ENCODE measurements around the gene ALLC. TPM values are rescaled to one million over a fixed set of nuclear protein-coding genes. Genes with fewer than 3 reads are reported as not detected.

ALLC gene
- total RNA-seq, 3 donors from 2014 or later: not detected

- H3K36me3 ChIP-seq (ENCODE audit: low read depth): no peaks in the 10 kb centered on the region
- no peak for TF ChIP-seq CTCF (IDR thresholded peaks at IDR 0.05)
- H3K9me3 ChIP-seq: no peaks in the 10 kb centered on the region
- H3K4me3 ChIP-seq: no peak overlapping the region
- intact Hi-C loops (cut with DNase I, micrococcal nuclease): no loop called here
- no peak for ATAC-seq
- no peaks in the 10 kb centered on the region for H3K4me1 ChIP-seq (ENCODE audit: low read depth)
- no peak for DNase-seq
These were observed 12.1 kb upstream of the ALLC start for GRCh38 chr2:3645745-3646389.

GRCh38 chr2:3646446-3646845 lies 11.6 kb upstream of the ALLC start:
- no peak overlapping the region for H3K4me3 ChIP-seq
- H3K4me1 ChIP-seq (ENCODE audit: low read depth): peaks cover 1% of the 10 kb centered on the region
- no peak for TF ChIP-seq CTCF (IDR thresholded peaks at IDR 0.05)
- no peaks in the 10 kb centered on the region for H3K36me3 ChIP-seq (ENCODE audit: low read depth)
- no peaks in the 10 kb centered on the region for H3K9me3 ChIP-seq
- ATAC-seq: no peak
- no peak for DNase-seq
- intact Hi-C loops (cut with DNase I, micrococcal nuclease): no loop called here

GRCh38 chr2:3647246-3647645 lies 10.8 kb upstream of the ALLC start:
- ATAC-seq (no peak), DNase-seq (no peak)
- TF ChIP-seq CTCF (IDR thresholded peaks at IDR 0.05): no peak
- H3K4me3 ChIP-seq: no peak overlapping the region
- H3K9me3 ChIP-seq: no peaks in the 10 kb centered on the region
- H3K4me1 ChIP-seq (ENCODE audit: low read depth): peaks cover 7% of the 10 kb centered on the region
- intact Hi-C loops (cut with DNase I, micrococcal nuclease): no loop called here
- no peaks in the 10 kb centered on the region for H3K36me3 ChIP-seq (ENCODE audit: low read depth)

- ATAC-seq: no peak
These were observed 10.0 kb upstream of the ALLC start for GRCh38 chr2:3647831-3648651.

GRCh38 chr2:3648652-3649177 lies 9.3 kb upstream of the ALLC start:
- intact Hi-C loops (cut with DNase I, micrococcal nuclease): no loop called here
- Histone ChIP-seq H3K9me3 (no peaks in the 10 kb centered on the region), H3K36me3 (ENCODE audit: low read depth) (no peaks in the 10 kb centered on the region), H3K4me1 (ENCODE audit: low read depth) (peaks cover 7% of the 10 kb centered on the region), H3K4me3 (no peak overlapping the region)
- DNase-seq: no peak
- ATAC-seq: no peak
- TF ChIP-seq CTCF (IDR thresholded peaks at IDR 0.05): no peak

More at GRCh38 chr2:3647831-3648651, 10.0 kb upstream of the ALLC start:
- DNase-seq: no peak
- TF ChIP-seq CTCF (IDR thresholded peaks at IDR 0.05): no peak
- H3K4me1 ChIP-seq (ENCODE audit: low read depth): peaks cover 7% of the 10 kb centered on the region
- H3K9me3 ChIP-seq: no peaks in the 10 kb centered on the region
- H3K4me3 ChIP-seq: no peak overlapping the region
- H3K36me3 ChIP-seq (ENCODE audit: low read depth): no peaks in the 10 kb centered on the region
- intact Hi-C loops (cut with DNase I, micrococcal nuclease): no loop called here

Data from mucosa of descending colon (tissue), 3 donors.